Measurements from ENCODE around the gene CASP7. TPM values are rescaled to one million over a fixed set of nuclear protein-coding genes. Genes with fewer than 3 reads are reported as not detected.

The CASP7 gene
- polyA plus RNA-seq (2012; ENCODE audit: missing spikeins) = 20.4 TPM

- DNase-seq (ENCODE audit: insufficient read length) (peak; percentile 75), FAIRE-seq (peak; percentile 82)
- TF ChIP-seq TAF1 (IDR thresholded peaks at IDR 0.05; ENCODE audit: borderline replicate concordance, low read depth, low read length) (0 out of 2 replicates have a peak, but pooled peaks have one; percentile 39), POLR2AphosphoS5 (IDR thresholded peaks at IDR 0.05; ENCODE audit: low read depth, low read length) (peak; percentile 61), POLR2A (IDR thresholded peaks at IDR 0.05; ENCODE audit: low read depth, low read length) (peak; percentile 73)
Observed at GRCh38 chr10:113679463-113680189, at the start of gene CASP7. Gene CASP7 (plus strand): TSS chr10:113679912. CDS start chr10:113697494, 17,582 bp downstream.

GRCh38 chr10:113630929-113631533 lies 48.7 kb upstream of the CASP7 start:
- no peak for DNase-seq (ENCODE audit: insufficient read length)
- no peak for FAIRE-seq
- TF ChIP-seq TAF1 (IDR thresholded peaks at IDR 0.05; ENCODE audit: borderline replicate concordance, low read depth, low read length) = no peak
- TF ChIP-seq POLR2AphosphoS5 (IDR thresholded peaks at IDR 0.05; ENCODE audit: low read depth, low read length) = no peak
- no peak for TF ChIP-seq POLR2A (IDR thresholded peaks at IDR 0.05; ENCODE audit: low read depth, low read length)

GRCh38 chr10:113631684-113632367 lies 47.9 kb upstream of the CASP7 start:
- no peak for FAIRE-seq
- TF ChIP-seq TAF1 (IDR thresholded peaks at IDR 0.05; ENCODE audit: borderline replicate concordance, low read depth, low read length) = no peak
- no peak for DNase-seq (ENCODE audit: insufficient read length)

GRCh38 chr10:113639966-113640365 lies 39.7 kb upstream of the CASP7 start:
- DNase-seq (ENCODE audit: insufficient read length) = no peak

GRCh38 chr10:113641702-113642101 lies 38.0 kb upstream of the CASP7 start:
- no peak for FAIRE-seq
- no peak for DNase-seq (ENCODE audit: insufficient read length)
- TF ChIP-seq POLR2A (IDR thresholded peaks at IDR 0.05; ENCODE audit: low read depth, low read length) (no peak), TAF1 (IDR thresholded peaks at IDR 0.05; ENCODE audit: borderline replicate concordance, low read depth, low read length) (no peak), POLR2AphosphoS5 (IDR thresholded peaks at IDR 0.05; ENCODE audit: low read depth, low read length) (no peak)

More at GRCh38 chr10:113639966-113640365, 39.7 kb upstream of the CASP7 start:
- TF ChIP-seq TAF1 (IDR thresholded peaks at IDR 0.05; ENCODE audit: borderline replicate concordance, low read depth, low read length) (no peak), POLR2AphosphoS5 (IDR thresholded peaks at IDR 0.05; ENCODE audit: low read depth, low read length) (no peak), POLR2A (IDR thresholded peaks at IDR 0.05; ENCODE audit: low read depth, low read length) (no peak)
- no peak for FAIRE-seq

- no peak for DNase-seq (ENCODE audit: insufficient read length)
- FAIRE-seq = no peak
- no peak for TF ChIP-seq POLR2A (IDR thresholded peaks at IDR 0.05; ENCODE audit: low read depth, low read length)
- no peak for TF ChIP-seq POLR2AphosphoS5 (IDR thresholded peaks at IDR 0.05; ENCODE audit: low read depth, low read length)
- TF ChIP-seq TAF1 (IDR thresholded peaks at IDR 0.05; ENCODE audit: borderline replicate concordance, low read depth, low read length) = no peak
Observed at GRCh38 chr10:113643183-113643582, 36.5 kb upstream of the CASP7 start.

- FAIRE-seq = no peak
- TF ChIP-seq POLR2A (IDR thresholded peaks at IDR 0.05; ENCODE audit: low read depth, low read length) = no peak
- no peak for TF ChIP-seq TAF1 (IDR thresholded peaks at IDR 0.05; ENCODE audit: borderline replicate concordance, low read depth, low read length)
- no peak for TF ChIP-seq POLR2AphosphoS5 (IDR thresholded peaks at IDR 0.05; ENCODE audit: low read depth, low read length)
- DNase-seq (ENCODE audit: insufficient read length) = no peak
Observed at GRCh38 chr10:113644185-113645120, 35.3 kb upstream of the CASP7 start.

GRCh38 chr10:113646336-113647201 lies 33.1 kb upstream of the CASP7 start:
- DNase-seq (ENCODE audit: insufficient read length) (no peak), FAIRE-seq (no peak)
- TF ChIP-seq POLR2A (IDR thresholded peaks at IDR 0.05; ENCODE audit: low read depth, low read length) (no peak), POLR2AphosphoS5 (IDR thresholded peaks at IDR 0.05; ENCODE audit: low read depth, low read length) (no peak), TAF1 (IDR thresholded peaks at IDR 0.05; ENCODE audit: borderline replicate concordance, low read depth, low read length) (no peak)

GRCh38 chr10:113647812-113648211 lies 31.9 kb upstream of the CASP7 start:
- FAIRE-seq (no peak), DNase-seq (ENCODE audit: insufficient read length) (no peak)
- no peak for TF ChIP-seq POLR2AphosphoS5 (IDR thresholded peaks at IDR 0.05; ENCODE audit: low read depth, low read length)
- TF ChIP-seq POLR2A (IDR thresholded peaks at IDR 0.05; ENCODE audit: low read depth, low read length) = no peak
- TF ChIP-seq TAF1 (IDR thresholded peaks at IDR 0.05; ENCODE audit: borderline replicate concordance, low read depth, low read length) = no peak

- DNase-seq (ENCODE audit: insufficient read length) (no peak), FAIRE-seq (no peak)
- no peak for TF ChIP-seq POLR2A (IDR thresholded peaks at IDR 0.05; ENCODE audit: low read depth, low read length)
Observed at GRCh38 chr10:113648478-113648877, 31.2 kb upstream of the CASP7 start.
